GM23338 (cell line): ENCODE results near the gene VPS50. TPM values are rescaled to one million over a fixed set of nuclear protein-coding genes. Genes with fewer than 3 reads are reported as not detected.

ENCODE experiments used
- ATAC-seq: fragments of 200-7000 bp; cut with Tn5 transposase; 3 replicates; pipeline ENCODE4 v1.9.1; 2020
- DNase-seq: peaks from one replicate; pipeline ENCODE4 v3.0.0-alpha.2; 2015; ENCODE audit warnings: low spot score
- H2AFZ ChIP-seq: fragments of 200-600 bp; sonication (generic); 2 replicates; pipeline ENCODE4 v1.8.0; 2016; ENCODE audit warnings: antibody characterized with exemption, mild to moderate bottlenecking, moderate library complexity
- H3F3A ChIP-seq: fragments of 200-600 bp; sonication (generic); replicated peaks from 2 replicates; pipeline ENCODE4 v1.8.0; 2017; ENCODE audit warnings: antibody characterized with exemption, mixed run types, low read depth
- H3K27ac ChIP-seq: fragments of 200-600 bp; sonication (generic); 2 replicates; pipeline ENCODE4 v1.6.1; 2016; ENCODE audit warnings: low read depth
- H3K27me3 ChIP-seq: fragments of 200-600 bp; sonication (generic); 2 replicates; pipeline ENCODE4 v1.8.0; 2016; ENCODE audit warnings: mild to moderate bottlenecking, mixed run types, moderate library complexity; ENCODE audit not compliant: insufficient read depth
- H3K36me3 ChIP-seq: fragments of 200-600 bp; sonication (generic); 2 replicates; pipeline ENCODE4 v1.8.0; 2016; ENCODE audit warnings: mild to moderate bottlenecking; ENCODE audit not compliant: insufficient read depth
- H3K4me1 ChIP-seq: fragments of 200-600 bp; sonication (generic); 2 replicates; pipeline ENCODE4 v1.8.0; 2016; ENCODE audit warnings: mild to moderate bottlenecking, moderate library complexity; ENCODE audit not compliant: insufficient read depth
- H3K4me2 ChIP-seq: fragments of 200-600 bp; sonication (generic); 2 replicates; pipeline ENCODE4 v1.7.1; 2017; ENCODE audit warnings: mixed run types
- H3K4me3 ChIP-seq: fragments of 200-600 bp; sonication (generic); 2 replicates; pipeline ENCODE4 v1.6.1; 2016; ENCODE audit warnings: mixed run types
- H3K79me2 ChIP-seq: fragments of 200-600 bp; sonication (generic); replicated peaks from 2 replicates; pipeline ENCODE4 v1.8.0; 2017; ENCODE audit warnings: mild to moderate bottlenecking; ENCODE audit not compliant: insufficient read depth
- H3K9me2 ChIP-seq: fragments of 200-600 bp; sonication (generic); 2 replicates; pipeline ENCODE4 v1.8.0; 2017; ENCODE audit not compliant: insufficient read depth
- H4K20me1 ChIP-seq: fragments of 200-600 bp; sonication (generic); replicated peaks from 2 replicates; pipeline ENCODE4 v1.8.0; 2017; ENCODE audit warnings: mild to moderate bottlenecking; ENCODE audit not compliant: insufficient read depth
- H3K27ac Mint-ChIP-seq: 2 replicates; pipeline ENCODE4 v1.8.0; 2020; ENCODE audit warnings: inconsistent platforms, mild to moderate bottlenecking, moderate library complexity, mixed read lengths
- H3K27me3 Mint-ChIP-seq: 3 replicates; pipeline ENCODE4 v1.8.0; 2022; ENCODE audit warnings: low read depth, mild to moderate bottlenecking, moderate library complexity, mixed read lengths, inconsistent platforms; ENCODE audit not compliant: insufficient read depth, poor library complexity
- H3K36me3 Mint-ChIP-seq: 3 replicates; pipeline ENCODE4 v1.8.0; 2021; ENCODE audit warnings: low read depth, mild to moderate bottlenecking, inconsistent platforms, moderate library complexity, mixed read lengths
- H3K4me1 Mint-ChIP-seq: 3 replicates; pipeline ENCODE4 v1.8.0; 2020; ENCODE audit warnings: mild to moderate bottlenecking, inconsistent platforms, mixed read lengths
- H3K4me3 Mint-ChIP-seq: 3 replicates; pipeline ENCODE4 v1.8.0; 2021; ENCODE audit warnings: moderate library complexity, mild to moderate bottlenecking, inconsistent platforms, mixed read lengths
- H3K9me3 Mint-ChIP-seq: 3 replicates; pipeline ENCODE4 v1.8.0; 2020; ENCODE audit warnings: moderate library complexity, mild to moderate bottlenecking, inconsistent platforms, mixed read lengths
- EZH2 ChIP-seq: fragments of 200-600 bp; sonication (generic); IDR thresholded peaks from one replicate; pipeline ENCODE4 v1.8.0; 2017; ENCODE audit warnings: antibody characterized with exemption, mild to moderate bottlenecking, low read depth; ENCODE audit not compliant: unreplicated experiment
- EZH2phosphoT487 ChIP-seq: fragments of 200-600 bp; sonication (generic); IDR thresholded peaks from one replicate; pipeline ENCODE4 v1.8.1; 2018; ENCODE audit warnings: antibody characterized with exemption; ENCODE audit not compliant: unreplicated experiment
- JUNB ChIP-seq: IDR thresholded peaks from one replicate; pipeline ENCODE4 v1.6.1; 2016; ENCODE audit warnings: antibody characterized with exemption; ENCODE audit not compliant: unreplicated experiment
- NANOG ChIP-seq: IDR thresholded peaks from 2 replicates; pipeline ENCODE4 v1.6.1; 2016; ENCODE audit warnings: antibody characterized with exemption, borderline replicate concordance
- POLR2AphosphoS5 ChIP-seq: IDR thresholded peaks from 2 replicates; pipeline ENCODE4 v1.6.1; 2016; ENCODE audit warnings: antibody characterized with exemption, low read depth
- STAT1 ChIP-seq: IDR thresholded peaks from one replicate; pipeline ENCODE4 v1.6.1; 2016; ENCODE audit warnings: antibody characterized with exemption; ENCODE audit not compliant: unreplicated experiment
- ZNF114 ChIP-seq: fragments of 250-450 bp; sonication (Bioruptor Pico); IDR thresholded peaks from 2 replicates; pipeline ENCODE4 v1.5.0; 2020; ENCODE audit warnings: mild to moderate bottlenecking, moderate library complexity
- ZNF331 ChIP-seq: fragments of 250-450 bp; sonication (Bioruptor Pico); IDR thresholded peaks from 2 replicates; pipeline ENCODE4 v1.5.0; 2020; ENCODE audit warnings: low read depth, mild to moderate bottlenecking, moderate library complexity
- polyA plus RNA-seq: library from polyadenylated mRNA; unstranded; fragments of >200 nt; fragmentation: Nextera tagmentation; extraction: Ambion mirVana; gene quantifications from 2 replicates; pipeline ENCODE4 v1.2.1, GENCODE V29; 2016
- total RNA-seq: library from RNA; depleted of rRNA; stranded (reverse); fragments of >200 nt; shearing (Covaris generic); gene quantifications from 2 replicates; pipeline ENCODE4 v1.2.3, GENCODE V29; 2014
- TF ChIP-seq, protein P1 (sequence below): IDR thresholded peaks from 2 replicates; pipeline ENCODE4 v1.6.1; 2016; ENCODE audit warnings: antibody characterized with exemption
- TF ChIP-seq, protein P2 (sequence below): fragments of 250-450 bp; sonication (Bioruptor Pico); IDR thresholded peaks from 2 replicates; pipeline ENCODE4 v1.5.0; 2020; ENCODE audit warnings: mild to moderate bottlenecking, moderate library complexity
- TF ChIP-seq, protein P3 (sequence below), 2 experiments: fragments of 200-600 bp in 1 of 2; sonication (generic) in 1 of 2; conservative IDR thresholded peaks; 2 replicates each; pipeline versions ENCODE4 v1.5.1 to v1.6.1; 2016 to 2017; ENCODE audit warnings: antibody characterized with exemption in 2 of 2, low read depth in 2 of 2, mild to moderate bottlenecking in 2 of 2, moderate library complexity in 1 of 2
- TF ChIP-seq, protein P4 (sequence below): IDR thresholded peaks from one replicate; pipeline ENCODE4 v1.6.1; 2018; ENCODE audit warnings: antibody characterized with exemption; ENCODE audit not compliant: unreplicated experiment

Gene VPS50
- total and polyA plus RNA-seq, 2 experiments from 2014 or later, result 4.3 to 12.3 TPM

DNA sequence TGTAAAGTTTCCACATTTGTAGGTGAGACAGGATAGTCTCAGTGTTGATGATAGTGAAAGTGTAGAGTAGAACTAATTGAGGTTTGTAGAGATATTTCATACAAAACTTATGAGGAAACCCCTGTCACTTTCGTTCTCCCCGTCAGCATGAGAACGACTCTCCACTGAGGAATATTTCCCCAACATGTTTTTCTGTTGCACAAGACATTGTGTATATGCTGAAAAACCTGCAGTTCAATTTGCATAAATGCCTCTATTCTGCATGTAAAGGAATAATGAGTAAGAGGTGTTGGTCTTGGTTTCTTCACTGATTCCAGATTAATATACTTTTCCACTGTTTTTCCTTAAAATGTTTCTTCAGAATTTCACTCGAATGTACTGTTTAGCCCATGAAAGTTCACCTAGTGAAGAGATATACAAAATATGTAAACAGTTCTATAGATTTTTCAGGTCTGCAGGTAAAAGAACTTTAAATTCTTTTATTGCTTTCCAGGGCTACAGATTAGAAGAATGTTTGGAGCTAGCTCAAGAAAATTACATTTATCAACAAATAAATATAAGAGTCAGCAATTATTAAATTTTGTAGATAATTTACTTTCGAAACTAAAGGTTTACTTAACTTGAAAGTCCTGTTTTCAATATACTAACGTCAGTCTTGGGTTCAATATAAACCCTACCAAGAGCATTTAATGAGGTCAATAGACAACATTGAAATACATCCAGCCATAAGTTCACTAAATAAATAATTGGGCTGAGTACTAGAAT, 43.1 kb upstream of the VPS50 start (continued):
- TF ChIP-seq EZH2 (no peak), EZH2phosphoT487 (no peak), NANOG (no peak), ZNF114 (CRISPR knock-in tag) (no peak)
- TF ChIP-seq, protein P1, sequence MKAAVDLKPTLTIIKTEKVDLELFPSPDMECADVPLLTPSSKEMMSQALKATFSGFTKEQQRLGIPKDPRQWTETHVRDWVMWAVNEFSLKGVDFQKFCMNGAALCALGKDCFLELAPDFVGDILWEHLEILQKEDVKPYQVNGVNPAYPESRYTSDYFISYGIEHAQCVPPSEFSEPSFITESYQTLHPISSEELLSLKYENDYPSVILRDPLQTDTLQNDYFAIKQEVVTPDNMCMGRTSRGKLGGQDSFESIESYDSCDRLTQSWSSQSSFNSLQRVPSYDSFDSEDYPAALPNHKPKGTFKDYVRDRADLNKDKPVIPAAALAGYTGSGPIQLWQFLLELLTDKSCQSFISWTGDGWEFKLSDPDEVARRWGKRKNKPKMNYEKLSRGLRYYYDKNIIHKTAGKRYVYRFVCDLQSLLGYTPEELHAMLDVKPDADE, result no peak
- TF ChIP-seq, protein P2, sequence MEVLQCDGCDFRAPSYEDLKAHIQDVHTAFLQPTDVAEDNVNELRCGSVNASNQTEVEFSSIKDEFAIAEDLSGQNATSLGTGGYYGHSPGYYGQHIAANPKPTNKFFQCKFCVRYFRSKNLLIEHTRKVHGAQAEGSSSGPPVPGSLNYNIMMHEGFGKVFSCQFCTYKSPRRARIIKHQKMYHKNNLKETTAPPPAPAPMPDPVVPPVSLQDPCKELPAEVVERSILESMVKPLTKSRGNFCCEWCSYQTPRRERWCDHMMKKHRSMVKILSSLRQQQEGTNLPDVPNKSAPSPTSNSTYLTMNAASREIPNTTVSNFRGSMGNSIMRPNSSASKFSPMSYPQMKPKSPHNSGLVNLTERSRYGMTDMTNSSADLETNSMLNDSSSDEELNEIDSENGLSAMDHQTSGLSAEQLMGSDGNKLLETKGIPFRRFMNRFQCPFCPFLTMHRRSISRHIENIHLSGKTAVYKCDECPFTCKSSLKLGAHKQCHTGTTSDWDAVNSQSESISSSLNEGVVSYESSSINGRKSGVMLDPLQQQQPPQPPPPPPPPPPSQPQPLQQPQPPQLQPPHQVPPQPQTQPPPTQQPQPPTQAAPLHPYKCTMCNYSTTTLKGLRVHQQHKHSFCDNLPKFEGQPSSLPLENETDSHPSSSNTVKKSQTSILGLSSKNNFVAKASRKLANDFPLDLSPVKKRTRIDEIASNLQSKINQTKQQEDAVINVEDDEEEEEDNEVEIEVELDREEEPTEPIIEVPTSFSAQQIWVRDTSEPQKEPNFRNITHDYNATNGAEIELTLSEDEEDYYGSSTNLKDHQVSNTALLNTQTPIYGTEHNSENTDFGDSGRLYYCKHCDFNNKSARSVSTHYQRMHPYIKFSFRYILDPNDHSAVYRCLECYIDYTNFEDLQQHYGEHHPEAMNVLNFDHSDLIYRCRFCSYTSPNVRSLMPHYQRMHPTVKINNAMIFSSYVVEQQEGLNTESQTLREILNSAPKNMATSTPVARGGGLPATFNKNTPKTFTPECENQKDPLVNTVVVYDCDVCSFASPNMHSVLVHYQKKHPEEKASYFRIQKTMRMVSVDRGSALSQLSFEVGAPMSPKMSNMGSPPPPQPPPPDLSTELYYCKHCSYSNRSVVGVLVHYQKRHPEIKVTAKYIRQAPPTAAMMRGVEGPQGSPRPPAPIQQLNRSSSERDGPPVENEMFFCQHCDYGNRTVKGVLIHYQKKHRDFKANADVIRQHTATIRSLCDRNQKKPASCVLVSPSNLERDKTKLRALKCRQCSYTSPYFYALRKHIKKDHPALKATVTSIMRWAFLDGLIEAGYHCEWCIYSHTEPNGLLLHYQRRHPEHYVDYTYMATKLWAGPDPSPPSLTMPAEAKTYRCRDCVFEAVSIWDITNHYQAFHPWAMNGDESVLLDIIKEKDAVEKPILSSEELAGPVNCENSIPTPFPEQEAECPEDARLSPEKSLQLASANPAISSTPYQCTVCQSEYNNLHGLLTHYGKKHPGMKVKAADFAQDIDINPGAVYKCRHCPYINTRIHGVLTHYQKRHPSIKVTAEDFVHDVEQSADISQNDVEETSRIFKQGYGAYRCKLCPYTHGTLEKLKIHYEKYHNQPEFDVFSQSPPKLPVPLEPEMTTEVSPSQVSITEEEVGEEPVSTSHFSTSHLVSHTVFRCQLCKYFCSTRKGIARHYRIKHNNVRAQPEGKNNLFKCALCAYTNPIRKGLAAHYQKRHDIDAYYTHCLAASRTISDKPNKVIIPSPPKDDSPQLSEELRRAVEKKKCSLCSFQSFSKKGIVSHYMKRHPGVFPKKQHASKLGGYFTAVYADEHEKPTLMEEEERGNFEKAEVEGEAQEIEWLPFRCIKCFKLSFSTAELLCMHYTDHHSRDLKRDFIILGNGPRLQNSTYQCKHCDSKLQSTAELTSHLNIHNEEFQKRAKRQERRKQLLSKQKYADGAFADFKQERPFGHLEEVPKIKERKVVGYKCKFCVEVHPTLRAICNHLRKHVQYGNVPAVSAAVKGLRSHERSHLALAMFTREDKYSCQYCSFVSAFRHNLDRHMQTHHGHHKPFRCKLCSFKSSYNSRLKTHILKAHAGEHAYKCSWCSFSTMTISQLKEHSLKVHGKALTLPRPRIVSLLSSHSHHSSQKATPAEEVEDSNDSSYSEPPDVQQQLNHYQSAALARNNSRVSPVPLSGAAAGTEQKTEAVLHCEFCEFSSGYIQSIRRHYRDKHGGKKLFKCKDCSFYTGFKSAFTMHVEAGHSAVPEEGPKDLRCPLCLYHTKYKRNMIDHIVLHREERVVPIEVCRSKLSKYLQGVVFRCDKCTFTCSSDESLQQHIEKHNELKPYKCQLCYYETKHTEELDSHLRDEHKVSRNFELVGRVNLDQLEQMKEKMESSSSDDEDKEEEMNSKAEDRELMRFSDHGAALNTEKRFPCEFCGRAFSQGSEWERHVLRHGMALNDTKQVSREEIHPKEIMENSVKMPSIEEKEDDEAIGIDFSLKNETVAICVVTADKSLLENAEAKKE (CRISPR knock-in tag), result no peak

DNA sequence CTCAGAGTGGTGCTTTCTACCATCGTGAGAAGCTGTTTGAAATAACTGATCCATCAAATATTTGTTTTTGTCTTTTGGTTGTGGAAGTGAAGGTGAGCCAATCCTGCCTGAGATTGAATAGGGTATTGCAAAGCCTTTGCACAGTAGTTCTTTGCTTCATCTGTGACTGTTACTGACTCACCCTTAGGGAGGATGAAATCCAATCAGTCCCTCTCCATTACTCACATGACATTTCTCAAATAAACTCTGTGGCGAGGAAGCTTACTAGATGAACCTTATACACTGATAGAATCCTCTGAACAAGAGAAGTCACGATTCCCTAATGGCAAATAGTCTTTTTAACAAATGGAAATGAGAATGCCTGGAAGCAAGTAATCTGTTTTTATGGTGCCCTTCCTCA, 37.8 kb upstream of the VPS50 start:
- Histone ChIP-seq H3K36me3 (no peaks in the 10 kb centered on the region), H3K4me1 (no peaks in the 10 kb centered on the region), H3K27ac (no peak overlapping the region), H3K4me3 (no peak overlapping the region), H2AFZ (no peak overlapping the region), H3K27me3 (no peaks in the 10 kb centered on the region), H3K4me2 (no peak overlapping the region), H3K79me2 (no peaks in the 10 kb centered on the region), H3F3A (no peaks in the 10 kb centered on the region), H3K9me2 (no peaks in the 10 kb centered on the region), H4K20me1 (no peaks in the 10 kb centered on the region)
- TF ChIP-seq EZH2phosphoT487 (no peak), STAT1 (no peak), ZNF114 (CRISPR knock-in tag) (no peak), NANOG (no peak), POLR2AphosphoS5 (no peak), JUNB (no peak), ZNF331 (no peak)
- TF ChIP-seq, protein P3, sequence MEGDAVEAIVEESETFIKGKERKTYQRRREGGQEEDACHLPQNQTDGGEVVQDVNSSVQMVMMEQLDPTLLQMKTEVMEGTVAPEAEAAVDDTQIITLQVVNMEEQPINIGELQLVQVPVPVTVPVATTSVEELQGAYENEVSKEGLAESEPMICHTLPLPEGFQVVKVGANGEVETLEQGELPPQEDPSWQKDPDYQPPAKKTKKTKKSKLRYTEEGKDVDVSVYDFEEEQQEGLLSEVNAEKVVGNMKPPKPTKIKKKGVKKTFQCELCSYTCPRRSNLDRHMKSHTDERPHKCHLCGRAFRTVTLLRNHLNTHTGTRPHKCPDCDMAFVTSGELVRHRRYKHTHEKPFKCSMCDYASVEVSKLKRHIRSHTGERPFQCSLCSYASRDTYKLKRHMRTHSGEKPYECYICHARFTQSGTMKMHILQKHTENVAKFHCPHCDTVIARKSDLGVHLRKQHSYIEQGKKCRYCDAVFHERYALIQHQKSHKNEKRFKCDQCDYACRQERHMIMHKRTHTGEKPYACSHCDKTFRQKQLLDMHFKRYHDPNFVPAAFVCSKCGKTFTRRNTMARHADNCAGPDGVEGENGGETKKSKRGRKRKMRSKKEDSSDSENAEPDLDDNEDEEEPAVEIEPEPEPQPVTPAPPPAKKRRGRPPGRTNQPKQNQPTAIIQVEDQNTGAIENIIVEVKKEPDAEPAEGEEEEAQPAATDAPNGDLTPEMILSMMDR (conservative IDR thresholded peaks at IDR 0.05; ENCODE audit: low read depth in 2 of 2), result no peak
- TF ChIP-seq, protein P4, sequence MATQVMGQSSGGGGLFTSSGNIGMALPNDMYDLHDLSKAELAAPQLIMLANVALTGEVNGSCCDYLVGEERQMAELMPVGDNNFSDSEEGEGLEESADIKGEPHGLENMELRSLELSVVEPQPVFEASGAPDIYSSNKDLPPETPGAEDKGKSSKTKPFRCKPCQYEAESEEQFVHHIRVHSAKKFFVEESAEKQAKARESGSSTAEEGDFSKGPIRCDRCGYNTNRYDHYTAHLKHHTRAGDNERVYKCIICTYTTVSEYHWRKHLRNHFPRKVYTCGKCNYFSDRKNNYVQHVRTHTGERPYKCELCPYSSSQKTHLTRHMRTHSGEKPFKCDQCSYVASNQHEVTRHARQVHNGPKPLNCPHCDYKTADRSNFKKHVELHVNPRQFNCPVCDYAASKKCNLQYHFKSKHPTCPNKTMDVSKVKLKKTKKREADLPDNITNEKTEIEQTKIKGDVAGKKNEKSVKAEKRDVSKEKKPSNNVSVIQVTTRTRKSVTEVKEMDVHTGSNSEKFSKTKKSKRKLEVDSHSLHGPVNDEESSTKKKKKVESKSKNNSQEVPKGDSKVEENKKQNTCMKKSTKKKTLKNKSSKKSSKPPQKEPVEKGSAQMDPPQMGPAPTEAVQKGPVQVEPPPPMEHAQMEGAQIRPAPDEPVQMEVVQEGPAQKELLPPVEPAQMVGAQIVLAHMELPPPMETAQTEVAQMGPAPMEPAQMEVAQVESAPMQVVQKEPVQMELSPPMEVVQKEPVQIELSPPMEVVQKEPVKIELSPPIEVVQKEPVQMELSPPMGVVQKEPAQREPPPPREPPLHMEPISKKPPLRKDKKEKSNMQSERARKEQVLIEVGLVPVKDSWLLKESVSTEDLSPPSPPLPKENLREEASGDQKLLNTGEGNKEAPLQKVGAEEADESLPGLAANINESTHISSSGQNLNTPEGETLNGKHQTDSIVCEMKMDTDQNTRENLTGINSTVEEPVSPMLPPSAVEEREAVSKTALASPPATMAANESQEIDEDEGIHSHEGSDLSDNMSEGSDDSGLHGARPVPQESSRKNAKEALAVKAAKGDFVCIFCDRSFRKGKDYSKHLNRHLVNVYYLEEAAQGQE, result no peak
- H3K4me1 Mint-ChIP-seq, result no peaks in the 10 kb centered on the region
- H3K4me3 Mint-ChIP-seq, result no peak overlapping the region
- ATAC-seq, result no peak
- H3K27ac Mint-ChIP-seq, result no peak overlapping the region
- DNase-seq, result no peak
- H3K9me3 Mint-ChIP-seq, result no peaks in the 10 kb centered on the region
- no peaks in the 10 kb centered on the region for H3K27me3 Mint-ChIP-seq
- H3K36me3 Mint-ChIP-seq, result no peaks in the 10 kb centered on the region
